Liver (tissue), 9 donors: ENCODE data around the gene RNF149. TPM values are rescaled to one million over a fixed set of nuclear protein-coding genes. Genes with fewer than 3 reads are reported as not detected.

Experiments used
- DNase-seq: peaks from one replicate; pipeline ENCODE4 v3.0.0-alpha.2; 2017; ENCODE audit warnings: low spot score
- H3K27ac ChIP-seq, 2 donors: one replicate each; pipeline ENCODE4 v1.7.0; 2013; ENCODE audit warnings: inconsistent platforms in 2 of 2, low read length in 2 of 2, control low read depth in 1 of 2, low read depth in 1 of 2, mild to moderate bottlenecking in 1 of 2
- H3K27me3 ChIP-seq, 4 donors: one replicate each; pipeline versions ENCODE4 v1.6.1 to v1.7.0; 2013; ENCODE audit warnings: low read length in 3 of 4, inconsistent platforms in 1 of 4, mild to moderate bottlenecking in 1 of 4, moderate library complexity in 1 of 4; ENCODE audit not compliant: control insufficient read depth in 4 of 4, insufficient read depth in 4 of 4
- H3K36me3 ChIP-seq, 4 donors: one replicate each; pipeline versions ENCODE4 v1.6.1 to v1.7.0; 2013; ENCODE audit warnings: low read length in 3 of 4, mild to moderate bottlenecking in 3 of 4, low read depth in 1 of 4, moderate library complexity in 1 of 4; ENCODE audit not compliant: control insufficient read depth in 4 of 4, insufficient read depth in 3 of 4
- H3K4me1 ChIP-seq, 4 donors: one replicate each; pipeline versions ENCODE4 v1.6.1 to v1.7.0; 2013; ENCODE audit warnings: low read length in 3 of 4, mild to moderate bottlenecking in 3 of 4, moderate library complexity in 1 of 4; ENCODE audit not compliant: control insufficient read depth in 4 of 4, insufficient read depth in 4 of 4
- H3K4me3 ChIP-seq, 3 donors: one replicate each; pipeline versions ENCODE4 v1.6.1 to v1.7.0; 2013; ENCODE audit warnings: low read length in 3 of 3, control low read depth in 1 of 3, low read depth in 1 of 3, mild to moderate bottlenecking in 1 of 3
- H3K9ac ChIP-seq, 2 donors: one replicate each; pipeline ENCODE4 v1.7.0; 2013; ENCODE audit warnings: low read length in 2 of 2, mild to moderate bottlenecking in 2 of 2, moderate library complexity in 2 of 2, control low read depth in 1 of 2, low read depth in 1 of 2
- H3K9me3 ChIP-seq, 4 donors: one replicate each; pipeline versions ENCODE4 v1.6.1 to v1.7.0; 2013; ENCODE audit warnings: low read length in 3 of 4; ENCODE audit not compliant: control insufficient read depth in 4 of 4
- EGR1 ChIP-seq, 2 donors: IDR thresholded peaks; 2 replicates each; pipeline ENCODE4 v1.6.1; 2016 to 2018; ENCODE audit warnings: antibody characterized with exemption in 2 of 2, low read depth in 2 of 2
- FOXA1 ChIP-seq: IDR thresholded peaks from 2 replicates; pipeline ENCODE4 v1.6.1; 2016; ENCODE audit warnings: antibody characterized with exemption
- FOXA2 ChIP-seq: IDR thresholded peaks from 2 replicates; pipeline ENCODE4 v1.6.1; 2016; ENCODE audit warnings: antibody characterized with exemption
- GABPA ChIP-seq, 2 donors: IDR thresholded peaks in 1 of 2; conservative IDR thresholded peaks in 1 of 2; 2 replicates each; pipeline ENCODE4 v1.6.1; 2016; ENCODE audit warnings: antibody characterized with exemption in 2 of 2, mild to moderate bottlenecking in 1 of 2, moderate library complexity in 1 of 2
- HNF4A ChIP-seq, 2 donors: conservative IDR thresholded peaks; 2 replicates each; pipeline ENCODE4 v1.6.1; 2016; ENCODE audit warnings: antibody characterized with exemption in 2 of 2, mild to moderate bottlenecking in 2 of 2
- HNF4G ChIP-seq: IDR thresholded peaks from 2 replicates; pipeline ENCODE4 v1.6.1; 2016; ENCODE audit warnings: antibody characterized with exemption
- RAD21 ChIP-seq, 2 donors: IDR thresholded peaks; 2 replicates each; pipeline ENCODE4 v1.6.1; 2016; ENCODE audit warnings: antibody characterized with exemption in 2 of 2, mild to moderate bottlenecking in 2 of 2
- RXRA ChIP-seq, 2 donors: IDR thresholded peaks; 2 replicates each; pipeline ENCODE4 v1.6.1; 2017 to 2018; ENCODE audit warnings: antibody characterized with exemption in 2 of 2, mild to moderate bottlenecking in 1 of 2
- SP1 ChIP-seq: IDR thresholded peaks from 2 replicates; pipeline ENCODE4 v1.6.1; 2018; ENCODE audit warnings: antibody characterized with exemption, mild to moderate bottlenecking
- TAF1 ChIP-seq: conservative IDR thresholded peaks from 2 replicates; pipeline ENCODE4 v1.6.1; 2016; ENCODE audit warnings: antibody characterized with exemption, mild to moderate bottlenecking
- YY1 ChIP-seq: IDR thresholded peaks from 2 replicates; pipeline ENCODE4 v1.6.1; 2016; ENCODE audit warnings: antibody characterized with exemption, mild to moderate bottlenecking
- WGBS: extraction: QIAGEN DNeasy Blood & Tissue Kit; methylation state at CpG from one replicate; pipeline ENCODE4 v1.1.7; 2013; 5-methylcytosine and 5-hydroxymethylcytosine counted together
- polyA plus RNA-seq, 2 donors: library from polyadenylated mRNA; stranded (reverse) in 1 of 2; unstranded in 1 of 2; fragments of 200-250 nt in 1 of 2; fragments of >200 nt in 1 of 2; fragmentation: Nextera tagmentation in 1 of 2; extraction: Ambion mirVana in 1 of 2; gene quantifications; one replicate each; pipeline versions ENCODE4 v1.2.1 to v1.2.3, GENCODE V29; 2013 to 2015
- total RNA-seq, 2 donors: library from RNA; depleted of rRNA; stranded (reverse); fragments of >200 nt; gene quantifications; one replicate each; pipeline ENCODE4 v1.2.3, GENCODE V29; 2014
- TF ChIP-seq, protein P1 (sequence below): IDR thresholded peaks from 2 replicates; pipeline ENCODE4 v1.6.1; 2016; ENCODE audit warnings: antibody characterized with exemption
- TF ChIP-seq, protein P2 (sequence below): IDR thresholded peaks from 2 replicates; pipeline ENCODE4 v1.6.1; 2016; ENCODE audit warnings: antibody characterized with exemption
- TF ChIP-seq, protein P3 (sequence below): IDR thresholded peaks from 2 replicates; pipeline ENCODE4 v1.6.1; 2016; ENCODE audit warnings: antibody characterized with exemption, mild to moderate bottlenecking
- TF ChIP-seq, protein P4 (sequence below): IDR thresholded peaks from 2 replicates; pipeline ENCODE4 v1.6.1; 2016; ENCODE audit warnings: antibody characterized with exemption
- donor health status: healthy.
- donor health status: healthy.
- donor health status: healthy.
- donor health status: healthy.
- donor health status: healthy.

RNF149 gene
- total and polyA plus RNA-seq, 4 donors = 14.1 to 54.7 (median 29.1) TPM

DNA sequence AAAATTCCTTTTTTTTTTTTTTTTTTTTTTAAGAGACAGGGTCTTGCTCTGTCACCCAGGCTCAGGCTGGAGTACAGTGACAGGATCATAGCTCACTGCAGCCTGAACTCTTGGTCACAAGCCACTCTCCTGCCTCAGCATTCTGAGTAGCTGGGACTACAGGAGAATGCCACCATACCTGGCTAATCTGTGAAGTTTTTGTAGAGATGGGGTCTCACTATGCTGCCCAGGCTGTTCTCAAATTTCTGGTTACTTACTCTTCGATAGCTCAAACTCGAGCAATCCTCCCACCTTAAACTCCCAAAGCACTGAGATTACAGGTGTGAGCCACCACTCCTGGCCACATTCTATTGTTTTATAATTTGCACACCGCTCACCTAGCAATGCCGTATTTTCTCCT lies 27.0 kb downstream of the RNF149 start:
- 97% methylated on average over 4 of the region's 4 CpGs for whole genome bisulfite sequencing

DNA sequence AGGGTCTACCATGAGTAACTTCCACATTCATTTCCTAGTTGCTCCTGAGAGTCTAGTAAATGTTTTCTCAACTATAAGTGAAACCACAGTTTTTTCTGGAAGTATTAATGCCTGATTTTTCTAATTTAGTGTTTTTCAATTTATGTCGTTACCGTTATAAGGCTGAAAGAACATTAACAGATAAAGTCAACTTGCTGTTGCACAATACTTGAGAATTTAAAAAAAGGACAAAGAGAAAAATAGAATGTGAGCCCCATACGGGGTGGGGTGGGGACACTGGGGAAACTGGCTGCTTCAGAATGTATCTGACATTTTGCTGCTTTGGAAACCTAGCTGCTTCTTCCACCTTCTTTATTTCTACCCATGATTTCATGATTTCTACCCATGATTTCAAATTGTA lies 29.6 kb downstream of the RNF149 start:
- H3K9ac ChIP-seq = no peak overlapping the region
- no peak for TF ChIP-seq GABPA (IDR thresholded peaks at IDR 0.05 in 1 of 2, conservative IDR thresholded peaks at IDR 0.05 in 1 of 2)
- TF ChIP-seq SP1 = no peak
- no peak for TF ChIP-seq YY1
- TF ChIP-seq, protein P1, sequence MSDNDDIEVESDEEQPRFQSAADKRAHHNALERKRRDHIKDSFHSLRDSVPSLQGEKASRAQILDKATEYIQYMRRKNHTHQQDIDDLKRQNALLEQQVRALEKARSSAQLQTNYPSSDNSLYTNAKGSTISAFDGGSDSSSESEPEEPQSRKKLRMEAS = no peak
- TF ChIP-seq HNF4A (conservative IDR thresholded peaks at IDR 0.05) = no peak
- TF ChIP-seq HNF4G = no peak
- TF ChIP-seq FOXA2 = no peak
- no peak for TF ChIP-seq RXRA (IDR thresholded peaks at IDR 0.05)
- no peak for TF ChIP-seq FOXA1
- no peak for TF ChIP-seq TAF1
- TF ChIP-seq, protein P2, sequence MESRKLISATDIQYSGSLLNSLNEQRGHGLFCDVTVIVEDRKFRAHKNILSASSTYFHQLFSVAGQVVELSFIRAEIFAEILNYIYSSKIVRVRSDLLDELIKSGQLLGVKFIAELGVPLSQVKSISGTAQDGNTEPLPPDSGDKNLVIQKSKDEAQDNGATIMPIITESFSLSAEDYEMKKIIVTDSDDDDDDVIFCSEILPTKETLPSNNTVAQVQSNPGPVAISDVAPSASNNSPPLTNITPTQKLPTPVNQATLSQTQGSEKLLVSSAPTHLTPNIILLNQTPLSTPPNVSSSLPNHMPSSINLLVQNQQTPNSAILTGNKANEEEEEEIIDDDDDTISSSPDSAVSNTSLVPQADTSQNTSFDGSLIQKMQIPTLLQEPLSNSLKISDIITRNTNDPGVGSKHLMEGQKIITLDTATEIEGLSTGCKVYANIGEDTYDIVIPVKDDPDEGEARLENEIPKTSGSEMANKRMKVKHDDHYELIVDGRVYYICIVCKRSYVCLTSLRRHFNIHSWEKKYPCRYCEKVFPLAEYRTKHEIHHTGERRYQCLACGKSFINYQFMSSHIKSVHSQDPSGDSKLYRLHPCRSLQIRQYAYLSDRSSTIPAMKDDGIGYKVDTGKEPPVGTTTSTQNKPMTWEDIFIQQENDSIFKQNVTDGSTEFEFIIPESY = no peak
- TF ChIP-seq, protein P3, sequence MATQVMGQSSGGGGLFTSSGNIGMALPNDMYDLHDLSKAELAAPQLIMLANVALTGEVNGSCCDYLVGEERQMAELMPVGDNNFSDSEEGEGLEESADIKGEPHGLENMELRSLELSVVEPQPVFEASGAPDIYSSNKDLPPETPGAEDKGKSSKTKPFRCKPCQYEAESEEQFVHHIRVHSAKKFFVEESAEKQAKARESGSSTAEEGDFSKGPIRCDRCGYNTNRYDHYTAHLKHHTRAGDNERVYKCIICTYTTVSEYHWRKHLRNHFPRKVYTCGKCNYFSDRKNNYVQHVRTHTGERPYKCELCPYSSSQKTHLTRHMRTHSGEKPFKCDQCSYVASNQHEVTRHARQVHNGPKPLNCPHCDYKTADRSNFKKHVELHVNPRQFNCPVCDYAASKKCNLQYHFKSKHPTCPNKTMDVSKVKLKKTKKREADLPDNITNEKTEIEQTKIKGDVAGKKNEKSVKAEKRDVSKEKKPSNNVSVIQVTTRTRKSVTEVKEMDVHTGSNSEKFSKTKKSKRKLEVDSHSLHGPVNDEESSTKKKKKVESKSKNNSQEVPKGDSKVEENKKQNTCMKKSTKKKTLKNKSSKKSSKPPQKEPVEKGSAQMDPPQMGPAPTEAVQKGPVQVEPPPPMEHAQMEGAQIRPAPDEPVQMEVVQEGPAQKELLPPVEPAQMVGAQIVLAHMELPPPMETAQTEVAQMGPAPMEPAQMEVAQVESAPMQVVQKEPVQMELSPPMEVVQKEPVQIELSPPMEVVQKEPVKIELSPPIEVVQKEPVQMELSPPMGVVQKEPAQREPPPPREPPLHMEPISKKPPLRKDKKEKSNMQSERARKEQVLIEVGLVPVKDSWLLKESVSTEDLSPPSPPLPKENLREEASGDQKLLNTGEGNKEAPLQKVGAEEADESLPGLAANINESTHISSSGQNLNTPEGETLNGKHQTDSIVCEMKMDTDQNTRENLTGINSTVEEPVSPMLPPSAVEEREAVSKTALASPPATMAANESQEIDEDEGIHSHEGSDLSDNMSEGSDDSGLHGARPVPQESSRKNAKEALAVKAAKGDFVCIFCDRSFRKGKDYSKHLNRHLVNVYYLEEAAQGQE = no peak
- TF ChIP-seq, protein P4, sequence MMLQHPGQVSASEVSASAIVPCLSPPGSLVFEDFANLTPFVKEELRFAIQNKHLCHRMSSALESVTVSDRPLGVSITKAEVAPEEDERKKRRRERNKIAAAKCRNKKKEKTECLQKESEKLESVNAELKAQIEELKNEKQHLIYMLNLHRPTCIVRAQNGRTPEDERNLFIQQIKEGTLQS = no peak
- H3K4me1 ChIP-seq = peaks cover 2 to 11% (median 6%) of the 10 kb centered on the region in 4 donors
- H3K4me3 ChIP-seq = no peak overlapping the region
- H3K27me3 ChIP-seq = no peaks in the 10 kb centered on the region
- H3K36me3 ChIP-seq = peaks cover 5 to 45% (median 40%) of the 10 kb centered on the region in 4 donors
- no peaks in the 10 kb centered on the region for H3K9me3 ChIP-seq
- WGBS = 33% methylated on average over 3 of the region's 3 CpGs
- H3K27ac ChIP-seq = peak overlapping the region in 1 of 2 donors; percentile 14
- DNase-seq = no peak

More for the DNA sequence above, 27.0 kb downstream of the RNF149 start:
- no peak for TF ChIP-seq FOXA1
- no peak for TF ChIP-seq GABPA (IDR thresholded peaks at IDR 0.05 in 1 of 2, conservative IDR thresholded peaks at IDR 0.05 in 1 of 2)
- no peak for TF ChIP-seq SP1
- no peak for TF ChIP-seq RAD21 (IDR thresholded peaks at IDR 0.05)
- TF ChIP-seq TAF1 = no peak
- no peak for TF ChIP-seq FOXA2
- TF ChIP-seq EGR1 (IDR thresholded peaks at IDR 0.05; ENCODE audit: low read depth in 2 of 2) = no peak
- TF ChIP-seq, protein P1 = no peak
- TF ChIP-seq RXRA (IDR thresholded peaks at IDR 0.05) = no peak
- TF ChIP-seq, protein P2 = no peak
- no peaks in the 10 kb centered on the region for H3K9me3 ChIP-seq
- H3K9ac ChIP-seq = no peak overlapping the region
- no peaks in the 10 kb centered on the region for H3K27me3 ChIP-seq
- no peak overlapping the region for H3K27ac ChIP-seq
- no peak overlapping the region for H3K4me3 ChIP-seq
- DNase-seq = no peak
- H3K36me3 ChIP-seq = peaks cover 7 to 41% (median 40%) of the 10 kb centered on the region in 4 donors
- peaks cover 2 to 17% (median 10%) of the 10 kb centered on the region in 4 donors for H3K4me1 ChIP-seq
